SK-N-SH (cell line): ENCODE data around the gene G6PC2. TPM values are rescaled to one million over a fixed set of nuclear protein-coding genes. Genes with fewer than 3 reads are reported as not detected.

Experiments
- CTCF ChIA-PET: fragments of 300-600, 350-600 bp; formaldehyde crosslinking; extraction: SDS; loops from one replicate; lab custom pipeline; 2021; lab: Yijun Ruan, JAX
- POLR2A ChIA-PET: fragments of 350-600 bp; sonication (Branson Sonifier 250); formaldehyde crosslinking; extraction: SDS; loops from one replicate; lab custom pipeline; 2020; ENCODE audit warnings: antibody characterized with exemption, inconsistent platforms; lab: Yijun Ruan, JAX
- DNase-seq: peaks from one replicate; pipeline ENCODE4 v3.0.0; 2012
- H2AFZ ChIP-seq: fragments of 200-600 bp; sonication (generic); 2 replicates; pipeline ENCODE4 v1.8.1; 2016; ENCODE audit warnings: antibody characterized with exemption, mild to moderate bottlenecking, low read depth
- H3F3A ChIP-seq: fragments of 200-600 bp; sonication (generic); replicated peaks from 2 replicates; pipeline ENCODE3; 2016; ENCODE audit warnings: antibody characterized with exemption, mild to moderate bottlenecking; ENCODE audit not compliant: insufficient read depth
- H3K27ac ChIP-seq, 2 experiments: fragments of 200-500 bp in 1 of 2; fragments of 200-600 bp in 1 of 2; sonication (Bioruptor generic) in 1 of 2; sonication (generic), shearing (Covaris generic) in 1 of 2; 2 replicates each; pipeline versions ENCODE4 v1.5.1 to v1.6.1; 2014 to 2016; ENCODE audit warnings: low read depth in 2 of 2, inconsistent platforms in 1 of 2, low read length in 1 of 2, mild to moderate bottlenecking in 1 of 2, mixed read lengths in 1 of 2
- H3K27me3 ChIP-seq: fragments of 200-600 bp; sonication (generic), shearing (Covaris generic); 2 replicates; pipeline ENCODE4 v1.6.1; 2016; ENCODE audit warnings: mixed run types; ENCODE audit not compliant: insufficient read depth
- H3K36me3 ChIP-seq, 2 experiments: fragments of 200-500 bp in 1 of 2; fragments of 200-600 bp in 1 of 2; sonication (Bioruptor generic) in 1 of 2; sonication (generic) in 1 of 2; replicated peaks in 1 of 2; 2 replicates each; pipeline versions ENCODE3 to v1.5.1; 2014 to 2016; ENCODE audit warnings: low read length in 1 of 2, mild to moderate bottlenecking in 1 of 2; ENCODE audit not compliant: insufficient read depth in 2 of 2, control insufficient read depth in 1 of 2
- H3K4me1 ChIP-seq, 2 experiments: fragments of 200-500 bp in 1 of 2; fragments of 200-600 bp in 1 of 2; sonication (Bioruptor generic) in 1 of 2; sonication (generic), shearing (Covaris generic) in 1 of 2; 2 replicates each; pipeline versions ENCODE4 v1.5.1 to v1.6.1; 2014 to 2016; ENCODE audit warnings: low read depth in 1 of 2, low read length in 1 of 2, mixed run types in 1 of 2; ENCODE audit not compliant: insufficient read depth in 2 of 2, control insufficient read depth in 1 of 2
- H3K4me2 ChIP-seq: fragments of 200-600 bp; sonication (generic), shearing (Covaris generic); 2 replicates; pipeline ENCODE4 v1.6.1; 2017; ENCODE audit warnings: mixed run types
- H3K4me3 ChIP-seq, 2 experiments: fragments of 200-500 bp in 1 of 2; fragments of 200-600 bp in 1 of 2; sonication (Bioruptor generic) in 1 of 2; sonication (generic), shearing (Covaris generic) in 1 of 2; 2 replicates each; pipeline versions ENCODE4 v1.5.1 to v1.8.1; 2014 to 2016; ENCODE audit warnings: low read depth in 2 of 2, inconsistent platforms in 1 of 2, low read length in 1 of 2, mild to moderate bottlenecking in 1 of 2, mixed read lengths in 1 of 2, moderate library complexity in 1 of 2
- H3K79me2 ChIP-seq: fragments of 200-600 bp; sonication (generic); 2 replicates; pipeline ENCODE4 v1.8.1; 2017; ENCODE audit warnings: mild to moderate bottlenecking; ENCODE audit not compliant: insufficient read depth
- H3K9ac ChIP-seq: fragments of 200-600 bp; sonication (generic); 2 replicates; pipeline ENCODE4 v1.6.1; 2017; ENCODE audit warnings: mixed run types
- H3K9me2 ChIP-seq: fragments of 200-600 bp; sonication (generic); 2 replicates; pipeline ENCODE4 v1.6.1; 2017; ENCODE audit warnings: mixed run types
- H3K9me3 ChIP-seq: fragments of 200-600 bp; sonication (generic); 2 replicates; pipeline ENCODE4 v1.6.1; 2017; ENCODE audit warnings: mixed run types, mild to moderate bottlenecking, moderate library complexity
- H4K20me1 ChIP-seq: fragments of 200-600 bp; sonication (generic); 2 replicates; pipeline ENCODE4 v1.6.1; 2017; ENCODE audit warnings: mild to moderate bottlenecking, mixed run types; ENCODE audit not compliant: insufficient read depth
- CHD2 ChIP-seq: fragments of 150-350 bp; IDR thresholded peaks from 2 replicates; pipeline ENCODE4 v1.6.1; 2018; ENCODE audit warnings: low read length; ENCODE audit not compliant: partially characterized antibody
- ELF1 ChIP-seq: IDR thresholded peaks from 2 replicates; pipeline ENCODE4 v1.4.0; 2012
- EP300 ChIP-seq, 2 experiments: IDR thresholded peaks; 2 replicates each; pipeline versions ENCODE4 v1.4.0 to v1.6.1; 2012; ENCODE audit warnings: borderline replicate concordance in 1 of 2, low read depth in 1 of 2, low read length in 1 of 2
- EZH2phosphoT487 ChIP-seq: fragments of 200-600 bp; sonication (generic); IDR thresholded peaks from 2 replicates; pipeline ENCODE4 v1.6.1; 2017; ENCODE audit warnings: low read depth, mixed run types, mild to moderate bottlenecking, antibody characterized with exemption, moderate library complexity, borderline replicate concordance
- FOXM1 ChIP-seq: IDR thresholded peaks from 2 replicates; pipeline ENCODE4 v1.4.0; 2012; ENCODE audit warnings: low read depth, mild to moderate bottlenecking
- JUND ChIP-seq: IDR thresholded peaks from 2 replicates; pipeline ENCODE4 v1.4.0; 2012
- MEF2A ChIP-seq: IDR thresholded peaks from 2 replicates; pipeline ENCODE4 v1.4.0; 2012; ENCODE audit warnings: low read depth, borderline replicate concordance
- MXI1 ChIP-seq: IDR thresholded peaks from 2 replicates; pipeline ENCODE4 v1.6.1; 2012; ENCODE audit warnings: mild to moderate bottlenecking, low read depth, low read length, improper control_type of control experiment
- NFIC ChIP-seq: IDR thresholded peaks from 2 replicates; pipeline ENCODE4 v1.4.0; 2012; ENCODE audit warnings: borderline replicate concordance
- NRF1 ChIP-seq: IDR thresholded peaks from 2 replicates; pipeline ENCODE4 v1.6.1; 2012; ENCODE audit warnings: low read depth, mild to moderate bottlenecking, low read length
- PBX3 ChIP-seq: IDR thresholded peaks from 2 replicates; pipeline ENCODE4; 2012
- POLR2AphosphoS5 ChIP-seq: IDR thresholded peaks from 2 replicates; pipeline ENCODE4 v1.6.1; 2012; ENCODE audit warnings: low read depth, low read length
- RAD21 ChIP-seq: IDR thresholded peaks from 2 replicates; pipeline ENCODE4 v1.6.1; 2012; ENCODE audit warnings: mild to moderate bottlenecking, low read length
- RCOR1 ChIP-seq: fragments of 150-350 bp; IDR thresholded peaks from 2 replicates; pipeline ENCODE4 v1.6.1; 2017; ENCODE audit warnings: antibody characterized with exemption, low read length
- SMC3 ChIP-seq: IDR thresholded peaks from 2 replicates; pipeline ENCODE4 v1.6.1; 2012; ENCODE audit warnings: low read depth, low read length, improper control_type of control experiment
- TAF1 ChIP-seq: IDR thresholded peaks from 2 replicates; pipeline ENCODE4 v1.6.1; 2012; ENCODE audit warnings: low read depth, mild to moderate bottlenecking, low read length, moderate library complexity, borderline replicate concordance
- TEAD4 ChIP-seq: IDR thresholded peaks from 2 replicates; pipeline ENCODE4 v1.4.0; 2012; ENCODE audit warnings: mild to moderate bottlenecking, borderline replicate concordance; ENCODE audit not compliant: insufficient read depth
- USF2 ChIP-seq: fragments of 150-350 bp; IDR thresholded peaks from 2 replicates; pipeline ENCODE4 v1.6.1; 2017; ENCODE audit warnings: antibody characterized with exemption, low read length, low read depth, borderline replicate concordance
- WGBS: methylation state at CpG from one replicate; pipeline ENCODE4 v1.1.6; 2017; ENCODE audit warnings: low lambda C conversion rate; 5-methylcytosine and 5-hydroxymethylcytosine counted together
- polyA plus RNA-seq, 3 experiments: library from polyadenylated mRNA; depleted of rRNA; stranded (reverse); fragments of >200 nt; gene quantifications; 2 replicates each; pipeline ENCODE4 v1.2.3, GENCODE V29; 2012
- TF ChIP-seq, protein P1 (sequence below): fragments of 200-600 bp; sonication (generic); IDR thresholded peaks from 2 replicates; pipeline ENCODE4 v1.6.1; 2017; ENCODE audit warnings: antibody characterized with exemption, mild to moderate bottlenecking, moderate library complexity
- TF ChIP-seq, protein P2 (sequence below): IDR thresholded peaks from 2 replicates; pipeline ENCODE4 v1.4.0; 2012; ENCODE audit warnings: low read depth, borderline replicate concordance

The G6PC2 gene
- polyA plus RNA-seq, 1 of the 3 experiments (the other 2 are of a cell fraction): not detected

- Histone ChIP-seq H3K9me3 (no peaks in the 10 kb centered on the region), H3K27me3 (peaks cover 6% of the 10 kb centered on the region), H3K9me2 (no peaks in the 10 kb centered on the region), H3K36me3 (no peaks in the 10 kb centered on the region), H2AFZ (no peak overlapping the region), H3K4me2 (no peak overlapping the region), H3K9ac (no peak overlapping the region), H3K4me1 (peaks cover 0 to 4% of the 10 kb centered on the region in 2 experiments; a peak in 2 of 4 replicates), H3K4me3 (no peak overlapping the region; a peak in 1 of 4 replicates), H3F3A (no peaks in the 10 kb centered on the region), H3K79me2 (no peaks in the 10 kb centered on the region), H3K27ac (no peak overlapping the region), H4K20me1 (no peaks in the 10 kb centered on the region)
- ChIA-PET POLR2A (no interaction called here), CTCF (interaction anchor here (1.5 kb wide), 1 partner anchor 568 kb away, joined by 9 read pairs; no protein-coding TSS in a partner anchor)
- no peak for DNase-seq
- TF ChIP-seq JUND (no peak), NRF1 (no peak), EP300 (IDR thresholded peaks at IDR 0.05; ENCODE audit: borderline replicate concordance in 1 of 2, low read depth in 1 of 2, low read length in 1 of 2) (no peak), SMC3 (no peak), USF2 (no peak), TAF1 (no peak), POLR2AphosphoS5 (no peak), RAD21 (no peak), CHD2 (no peak), FOXM1 (no peak), EZH2phosphoT487 (no peak), RCOR1 (no peak), ELF1 (no peak), MXI1 (no peak), PBX3 (no peak), NFIC (no peak), TEAD4 (no peak), MEF2A (no peak)
- TF ChIP-seq, protein P1, sequence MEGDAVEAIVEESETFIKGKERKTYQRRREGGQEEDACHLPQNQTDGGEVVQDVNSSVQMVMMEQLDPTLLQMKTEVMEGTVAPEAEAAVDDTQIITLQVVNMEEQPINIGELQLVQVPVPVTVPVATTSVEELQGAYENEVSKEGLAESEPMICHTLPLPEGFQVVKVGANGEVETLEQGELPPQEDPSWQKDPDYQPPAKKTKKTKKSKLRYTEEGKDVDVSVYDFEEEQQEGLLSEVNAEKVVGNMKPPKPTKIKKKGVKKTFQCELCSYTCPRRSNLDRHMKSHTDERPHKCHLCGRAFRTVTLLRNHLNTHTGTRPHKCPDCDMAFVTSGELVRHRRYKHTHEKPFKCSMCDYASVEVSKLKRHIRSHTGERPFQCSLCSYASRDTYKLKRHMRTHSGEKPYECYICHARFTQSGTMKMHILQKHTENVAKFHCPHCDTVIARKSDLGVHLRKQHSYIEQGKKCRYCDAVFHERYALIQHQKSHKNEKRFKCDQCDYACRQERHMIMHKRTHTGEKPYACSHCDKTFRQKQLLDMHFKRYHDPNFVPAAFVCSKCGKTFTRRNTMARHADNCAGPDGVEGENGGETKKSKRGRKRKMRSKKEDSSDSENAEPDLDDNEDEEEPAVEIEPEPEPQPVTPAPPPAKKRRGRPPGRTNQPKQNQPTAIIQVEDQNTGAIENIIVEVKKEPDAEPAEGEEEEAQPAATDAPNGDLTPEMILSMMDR: no peak
- TF ChIP-seq, protein P2, sequence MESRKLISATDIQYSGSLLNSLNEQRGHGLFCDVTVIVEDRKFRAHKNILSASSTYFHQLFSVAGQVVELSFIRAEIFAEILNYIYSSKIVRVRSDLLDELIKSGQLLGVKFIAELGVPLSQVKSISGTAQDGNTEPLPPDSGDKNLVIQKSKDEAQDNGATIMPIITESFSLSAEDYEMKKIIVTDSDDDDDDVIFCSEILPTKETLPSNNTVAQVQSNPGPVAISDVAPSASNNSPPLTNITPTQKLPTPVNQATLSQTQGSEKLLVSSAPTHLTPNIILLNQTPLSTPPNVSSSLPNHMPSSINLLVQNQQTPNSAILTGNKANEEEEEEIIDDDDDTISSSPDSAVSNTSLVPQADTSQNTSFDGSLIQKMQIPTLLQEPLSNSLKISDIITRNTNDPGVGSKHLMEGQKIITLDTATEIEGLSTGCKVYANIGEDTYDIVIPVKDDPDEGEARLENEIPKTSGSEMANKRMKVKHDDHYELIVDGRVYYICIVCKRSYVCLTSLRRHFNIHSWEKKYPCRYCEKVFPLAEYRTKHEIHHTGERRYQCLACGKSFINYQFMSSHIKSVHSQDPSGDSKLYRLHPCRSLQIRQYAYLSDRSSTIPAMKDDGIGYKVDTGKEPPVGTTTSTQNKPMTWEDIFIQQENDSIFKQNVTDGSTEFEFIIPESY: no peak
- 87% methylated on average over 3 of the region's 3 CpGs for WGBS
Observed at GRCh38 chr2:168915441-168916330, 14.6 kb downstream of the G6PC2 start.
